H1 (cell line): Measurements from ENCODE around the gene PPP2R3A. TPM values are rescaled to one million over a fixed set of nuclear protein-coding genes. Genes with fewer than 3 reads are reported as not detected.
A peak's percentile ranks its signal among the peaks of the same experiment; 100 is the strongest.

Source experiments
- CTCF ChIA-PET: fragments of 300-600 bp; sonication (Branson Sonifier 250); formaldehyde crosslinking; loops from one replicate; lab custom pipeline; 2021; ENCODE audit not compliant: partially characterized antibody; lab: Charles Lee
- POLR2A ChIA-PET: fragments of 300-600 bp; sonication (Branson Sonifier 250); formaldehyde crosslinking; loops from one replicate; lab custom pipeline; 2021; ENCODE audit warnings: inconsistent platforms; ENCODE audit not compliant: partially characterized antibody; lab: Charles Lee
- DNase-seq, 2 experiments: peaks; one replicate each; pipeline versions ENCODE4 v3.0.0 to v3.0.0-alpha.2; 2010 to 2022; ENCODE audit warnings: low spot score in 2 of 2, low read depth in 1 of 2, mixed read lengths in 1 of 2
- FAIRE-seq: peaks from 2 replicates; lab custom pipeline; 2011; peaks lifted over from hg19 to GRCh38; lab: Jason Lieb, UNC
- H2AFZ ChIP-seq: 2 replicates; pipeline ENCODE4 v1.8.1; 2012; ENCODE audit warnings: low read length, inconsistent platforms
- H2AK5ac ChIP-seq: 2 replicates; pipeline ENCODE4 v1.6.1; 2013; ENCODE audit warnings: low read depth, low read length
- H2BK120ac ChIP-seq: replicated peaks from 2 replicates; pipeline ENCODE3; 2013; ENCODE audit warnings: low read depth, low read length, inconsistent platforms
- H2BK12ac ChIP-seq: 2 replicates; pipeline ENCODE4 v1.6.1; 2013; ENCODE audit warnings: low read depth, low read length
- H2BK15ac ChIP-seq: 2 replicates; pipeline ENCODE4 v1.6.1; 2013; ENCODE audit warnings: low read length
- H2BK20ac ChIP-seq: 2 replicates; pipeline ENCODE4 v1.6.1; 2013; ENCODE audit warnings: low read length
- H2BK5ac ChIP-seq: 2 replicates; pipeline ENCODE4 v1.6.1; 2013; ENCODE audit warnings: low read depth, low read length
- H3K14ac ChIP-seq: 2 replicates; pipeline ENCODE4 v1.6.1; 2013; ENCODE audit warnings: inconsistent platforms; ENCODE audit not compliant: insufficient read length
- H3K18ac ChIP-seq: 2 replicates; pipeline ENCODE4 v1.6.1; 2013; ENCODE audit warnings: low read length; ENCODE audit errors: extremely low read depth
- H3K23ac ChIP-seq: 2 replicates; pipeline ENCODE4 v1.6.1; 2013; ENCODE audit warnings: inconsistent platforms; ENCODE audit not compliant: insufficient read length
- H3K23me2 ChIP-seq: 2 replicates; pipeline ENCODE4 v1.6.1; 2013; ENCODE audit warnings: low read depth, low read length
- H3K27ac ChIP-seq: 2 replicates; pipeline ENCODE4 v1.6.1; 2011; ENCODE audit warnings: low read depth, low read length, inconsistent platforms
- H3K27me3 ChIP-seq, 4 experiments: replicated peaks in 1 of 4; 1 replicate in 1 of 4; 2 replicates in 3 of 4; pipeline versions ENCODE4 v1.6.1 to v1.8.1; 2011 to 2013; ENCODE audit warnings: low read length in 3 of 4, mild to moderate bottlenecking in 3 of 4, inconsistent platforms in 2 of 4, mixed read lengths in 2 of 4, moderate library complexity in 1 of 4; ENCODE audit not compliant: control insufficient read depth in 3 of 4, insufficient read depth in 3 of 4; ENCODE audit errors: extremely low read depth in 1 of 4
- H3K36me3 ChIP-seq, 4 experiments: 2 replicates each; pipeline versions ENCODE4 v1.6.1 to v1.8.1; 2011 to 2013; ENCODE audit warnings: mild to moderate bottlenecking in 4 of 4, low read length in 3 of 4, moderate library complexity in 2 of 4, control low read depth in 1 of 4, inconsistent platforms in 1 of 4; ENCODE audit not compliant: insufficient read depth in 4 of 4, control insufficient read depth in 2 of 4
- H3K4ac ChIP-seq: replicated peaks from 2 replicates; pipeline ENCODE3; 2013; ENCODE audit warnings: low read length, low read depth, mixed read lengths, inconsistent platforms; ENCODE audit not compliant: insufficient read length
- H3K4me1 ChIP-seq, 4 experiments: replicated peaks in 1 of 4; 1 replicate in 1 of 4; 2 replicates in 3 of 4; pipeline versions ENCODE4 v1.6.1 to v1.8.1; 2011 to 2013; ENCODE audit warnings: low read length in 3 of 4, inconsistent platforms in 2 of 4, mixed read lengths in 1 of 4; ENCODE audit not compliant: insufficient read depth in 4 of 4, control insufficient read depth in 3 of 4
- H3K4me2 ChIP-seq, 2 experiments: 2 replicates each; pipeline versions ENCODE4 v1.6.1 to v1.8.1; 2011 to 2013; ENCODE audit warnings: low read depth in 2 of 2, low read length in 2 of 2, control low read depth in 1 of 2, inconsistent platforms in 1 of 2, mild to moderate bottlenecking in 1 of 2; ENCODE audit not compliant: insufficient read depth in 1 of 2
- H3K4me3 ChIP-seq, 4 experiments: fragments of 200-600, 300-600 bp in 1 of 4; sonication (generic), shearing (Covaris generic), sonication (Bioruptor Twin) in 1 of 4; 2 replicates each; pipeline versions ENCODE4 v1.5.1 to v1.8.1; 2011 to 2016; ENCODE audit warnings: low read length in 4 of 4, low read depth in 3 of 4, control low read depth in 2 of 4, inconsistent platforms in 2 of 4, mild to moderate bottlenecking in 2 of 4, mixed read lengths in 1 of 4, moderate library complexity in 1 of 4; ENCODE audit not compliant: insufficient read depth in 2 of 4; ENCODE audit errors: extremely low read depth in 1 of 4
- H3K56ac ChIP-seq: replicated peaks from 2 replicates; pipeline ENCODE3; 2013; ENCODE audit warnings: low read depth, mild to moderate bottlenecking, mixed read lengths, low read length, inconsistent platforms; ENCODE audit not compliant: insufficient read length
- H3K79me1 ChIP-seq: 2 replicates; pipeline ENCODE4 v1.6.1; 2013; ENCODE audit warnings: low read depth, low read length, control low read depth
- H3K79me2 ChIP-seq, 2 experiments: 2 replicates each; pipeline versions ENCODE4 v1.6.1 to v1.8.1; 2012 to 2013; ENCODE audit warnings: low read length in 2 of 2, mild to moderate bottlenecking in 2 of 2, inconsistent platforms in 1 of 2; ENCODE audit not compliant: insufficient read depth in 2 of 2, control insufficient read depth in 1 of 2
- H3K9ac ChIP-seq, 4 experiments: replicated peaks in 1 of 4; 1 replicate in 1 of 4; 2 replicates in 3 of 4; pipeline versions ENCODE4 v1.6.1 to v1.8.1; 2011 to 2013; ENCODE audit warnings: low read depth in 3 of 4, low read length in 3 of 4, control low read depth in 2 of 4, mild to moderate bottlenecking in 2 of 4, moderate library complexity in 2 of 4, inconsistent platforms in 1 of 4; ENCODE audit errors: extremely low read depth in 1 of 4
- H3K9me3 ChIP-seq, 2 experiments: 2 replicates each; pipeline versions ENCODE4 v1.6.1 to v1.8.1; 2012 to 2013; ENCODE audit warnings: mild to moderate bottlenecking in 2 of 2, moderate library complexity in 2 of 2, control low read depth in 1 of 2, inconsistent platforms in 1 of 2, low read depth in 1 of 2, low read length in 1 of 2, mixed read lengths in 1 of 2; ENCODE audit not compliant: insufficient read depth in 2 of 2
- H4K20me1 ChIP-seq, 2 experiments: replicated peaks in 1 of 2; 2 replicates each; pipeline versions ENCODE3 to v1.8.1; 2011 to 2013; ENCODE audit warnings: inconsistent platforms in 2 of 2, low read length in 2 of 2, mild to moderate bottlenecking in 1 of 2; ENCODE audit not compliant: insufficient read depth in 2 of 2, control insufficient read depth in 1 of 2
- H4K5ac ChIP-seq: 2 replicates; pipeline ENCODE4 v1.6.1; 2013; ENCODE audit warnings: low read length, low read depth, mixed read lengths, inconsistent platforms; ENCODE audit not compliant: insufficient read length
- H4K8ac ChIP-seq: 2 replicates; pipeline ENCODE4 v1.8.0; 2013; ENCODE audit warnings: mild to moderate bottlenecking, moderate library complexity, low read length, inconsistent platforms; ENCODE audit not compliant: insufficient read depth; ENCODE audit errors: extremely low read depth
- H4K91ac ChIP-seq: replicated peaks from 2 replicates; pipeline ENCODE3; 2013; ENCODE audit warnings: low read length, mixed read lengths, inconsistent platforms; ENCODE audit not compliant: insufficient read length
- NANOG ChIP-seq: IDR thresholded peaks from 2 replicates; pipeline ENCODE4 v1.6.1; 2011; ENCODE audit warnings: low read length, low read depth, mild to moderate bottlenecking, inconsistent platforms; ENCODE audit not compliant: insufficient read depth, poor library complexity, severe bottlenecking
- RBBP5 ChIP-seq: IDR thresholded peaks from 2 replicates; pipeline ENCODE4 v1.7.1; 2012; ENCODE audit warnings: low read depth, mild to moderate bottlenecking, inconsistent platforms, low read length, moderate library complexity, borderline replicate concordance
- SP1 ChIP-seq: IDR thresholded peaks from 2 replicates; pipeline ENCODE4 v1.6.1; 2011; ENCODE audit warnings: low read depth, low read length
- TEAD4 ChIP-seq: IDR thresholded peaks from 2 replicates; pipeline ENCODE4 v1.6.1; 2012; ENCODE audit warnings: low read depth, low read length, inconsistent platforms, mixed read lengths
- WGBS, 2 experiments: shearing (Covaris generic) in 1 of 2; methylation state at CpG; one replicate each; pipeline versions ENCODE4 v1.1.6 to v1.1.7; 2013 to 2015; ENCODE audit warnings: low lambda C conversion rate in 2 of 2, mixed read lengths in 2 of 2, inconsistent platforms in 1 of 2, low coverage in 1 of 2, missing lambda C conversion rate in 1 of 2; ENCODE audit not compliant: insufficient replicate concordance in 2 of 2, insufficient coverage in 1 of 2, insufficient read length in 1 of 2; ENCODE audit errors: extremely low coverage in 1 of 2, missing lambda C conversion rate in 1 of 2; 5-methylcytosine and 5-hydroxymethylcytosine counted together
- polyA plus RNA-seq, 7 experiments: library from polyadenylated mRNA; depleted of rRNA in 3 of 7; stranded (reverse) in 5 of 7; unstranded in 2 of 7; fragments of >200 nt in 5 of 7; fragments of 200-250 nt in 2 of 7; gene quantifications; 1 replicate in 5 of 7; 2 replicates in 1 of 7; 4 replicates in 1 of 7; pipeline versions ENCODE4 v1.2.1 to v1.2.3, GENCODE V29; 2011 to 2013; ENCODE audit warnings: missing spikeins in 2 of 7, mixed read lengths in 2 of 7
- total RNA-seq: library from RNA; stranded (reverse); fragmentation: NEBNext Ultra II Directional; extraction: Animal tissue kit (Norgen Biotek cat#: 25700); gene quantifications from 2 replicates; pipeline ENCODE4 v1.2.1, GENCODE V29; 2021

PPP2R3A gene
- total and polyA plus RNA-seq, 2 of the 8 experiments (the other 6 are each of a cell fraction or from before 2014, with no cell fraction given): 4.1 to 15.2 TPM

DNA sequence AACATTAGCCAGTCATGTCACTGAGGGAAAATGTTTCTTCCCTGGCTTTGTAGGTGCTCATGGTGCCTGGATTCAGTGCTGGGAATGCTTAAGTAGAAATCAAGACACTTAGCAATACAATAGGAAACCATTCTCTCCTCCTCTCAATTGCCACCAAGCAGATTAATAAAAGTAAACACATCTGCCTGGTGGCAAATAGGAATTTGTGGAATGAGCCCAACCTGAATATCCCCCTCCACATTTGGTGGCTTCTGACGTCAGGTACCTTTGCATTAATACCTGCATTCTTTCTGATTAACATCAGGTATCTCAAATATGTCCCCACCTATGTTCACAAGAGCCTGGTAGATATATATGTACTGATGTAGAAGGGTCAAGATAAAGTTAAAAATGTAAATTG lies 42.7 kb downstream of the PPP2R3A start:
- Histone ChIP-seq H2AK5ac (no peak overlapping the region), H3K4me1 (peaks cover 0 to 5% (median 3%) of the 10 kb centered on the region in 4 experiments; a peak in 5 of 7 replicates), H2BK5ac (no peak overlapping the region), H2AFZ (no peak overlapping the region), H2BK20ac (no peak overlapping the region), H3K27me3 (no peaks in the 10 kb centered on the region), H2BK15ac (no peak overlapping the region), H3K23ac (no peak overlapping the region), H4K91ac (no peak overlapping the region), H3K4me3 (no peak overlapping the region), H3K4me2 (no peak overlapping the region), H3K56ac (no peak overlapping the region), H3K79me1 (no peaks in the 10 kb centered on the region), H2BK120ac (no peak overlapping the region), H3K23me2 (no peaks in the 10 kb centered on the region; the same call in 1 of the 2 replicates), H4K5ac (no peak overlapping the region), H3K9me3 (no peaks in the 10 kb centered on the region), H3K27ac (no peak overlapping the region), H3K9ac (no peak overlapping the region), H4K20me1 (no peaks in the 10 kb centered on the region), H3K18ac (no peak overlapping the region), H2BK12ac (no peak overlapping the region; the same call in 1 of the 2 replicates), H3K14ac (no peak overlapping the region)
- POLR2A ChIA-PET: no interaction called here
- DNase-seq: no peak
- FAIRE-seq: no peak
- TF ChIP-seq TEAD4: 0 out of 2 replicates have a peak, but pooled peaks have one; percentile 3
- TF ChIP-seq NANOG: peak; percentile 42
- no peak for TF ChIP-seq RBBP5
- TF ChIP-seq SP1: no peak
- TF ChIP-seq, all 59 proteins: peak for 2
- Histone ChIP-seq H4K8ac (no peak overlapping the region), H3K4ac (no peak overlapping the region), H3K79me2 (no peaks in the 10 kb centered on the region), H3K36me3 (no peaks in the 10 kb centered on the region; a peak in 2 of 8 replicates)
- 50% methylated on average over 1 of the region's 1 CpG; no CpG with 5 or more reads in 1 of the 2 experiments for WGBS, 2 experiments
- CTCF ChIA-PET: interaction anchor here (0.7 kb wide), 1 partner anchor 1756 kb away, joined by 3 read pairs; the partner anchor contains the start of gene SOX14
